Panc1 (cell line): ENCODE results near the gene ZNF385C.

Experiments
- POLR2AphosphoS5 ChIP-seq: IDR thresholded peaks from 2 replicates; pipeline ENCODE4 v1.6.1; 2012; ENCODE audit warnings: mild to moderate bottlenecking, low read depth, low read length, moderate library complexity
- TF ChIP-seq, protein P1 (sequence below): fragments of 450-650 bp; IDR thresholded peaks from 2 replicates; pipeline ENCODE4 v1.5.1; 2017; ENCODE audit warnings: mild to moderate bottlenecking
- TF ChIP-seq, protein P2 (sequence below), 2 experiments: IDR thresholded peaks; 2 replicates each; pipeline ENCODE4 v1.6.1; 2011 to 2012; ENCODE audit warnings: low read depth in 2 of 2, control low read depth in 1 of 2, low read length in 1 of 2, mild to moderate bottlenecking in 1 of 2, moderate library complexity in 1 of 2; ENCODE audit not compliant: insufficient read depth in 1 of 2

DNA sequence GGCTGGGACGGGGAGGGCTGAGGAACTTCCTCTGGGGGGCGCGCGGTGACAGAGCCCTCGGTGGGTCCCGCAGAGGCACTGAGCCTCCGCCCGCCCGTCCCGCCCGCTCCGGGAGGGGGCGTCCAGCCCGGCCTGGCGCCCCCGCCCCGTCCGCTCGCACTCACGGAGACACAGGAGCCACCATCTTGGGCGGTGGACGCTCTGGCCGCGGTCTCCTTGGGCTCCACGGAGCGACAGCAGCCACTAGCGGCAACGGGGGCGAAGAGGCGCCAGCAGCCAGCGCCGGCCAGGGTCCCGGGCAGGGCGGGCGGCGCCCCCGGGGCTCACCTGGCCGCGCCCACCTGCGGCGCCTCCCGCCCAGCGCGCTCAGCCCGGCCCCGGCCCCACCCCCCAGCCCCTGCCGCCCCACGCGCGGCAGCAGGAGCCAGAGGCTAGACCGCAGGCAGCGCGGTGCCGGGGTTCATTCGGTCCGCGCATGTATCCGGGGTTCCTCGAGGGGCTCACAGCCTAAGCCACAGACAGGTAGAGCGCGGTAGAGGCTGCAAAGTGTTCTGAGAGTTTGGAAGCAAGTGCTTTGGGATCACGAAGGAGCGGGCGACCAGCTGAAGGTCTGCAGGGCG, 47.8 kb downstream of the ZNF385C start, which contains the start of gene C17orf113:
- TF ChIP-seq, protein P1, sequence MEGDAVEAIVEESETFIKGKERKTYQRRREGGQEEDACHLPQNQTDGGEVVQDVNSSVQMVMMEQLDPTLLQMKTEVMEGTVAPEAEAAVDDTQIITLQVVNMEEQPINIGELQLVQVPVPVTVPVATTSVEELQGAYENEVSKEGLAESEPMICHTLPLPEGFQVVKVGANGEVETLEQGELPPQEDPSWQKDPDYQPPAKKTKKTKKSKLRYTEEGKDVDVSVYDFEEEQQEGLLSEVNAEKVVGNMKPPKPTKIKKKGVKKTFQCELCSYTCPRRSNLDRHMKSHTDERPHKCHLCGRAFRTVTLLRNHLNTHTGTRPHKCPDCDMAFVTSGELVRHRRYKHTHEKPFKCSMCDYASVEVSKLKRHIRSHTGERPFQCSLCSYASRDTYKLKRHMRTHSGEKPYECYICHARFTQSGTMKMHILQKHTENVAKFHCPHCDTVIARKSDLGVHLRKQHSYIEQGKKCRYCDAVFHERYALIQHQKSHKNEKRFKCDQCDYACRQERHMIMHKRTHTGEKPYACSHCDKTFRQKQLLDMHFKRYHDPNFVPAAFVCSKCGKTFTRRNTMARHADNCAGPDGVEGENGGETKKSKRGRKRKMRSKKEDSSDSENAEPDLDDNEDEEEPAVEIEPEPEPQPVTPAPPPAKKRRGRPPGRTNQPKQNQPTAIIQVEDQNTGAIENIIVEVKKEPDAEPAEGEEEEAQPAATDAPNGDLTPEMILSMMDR, result peak; percentile 69; the same call in 1 of the 2 replicates
- TF ChIP-seq, protein P2, sequence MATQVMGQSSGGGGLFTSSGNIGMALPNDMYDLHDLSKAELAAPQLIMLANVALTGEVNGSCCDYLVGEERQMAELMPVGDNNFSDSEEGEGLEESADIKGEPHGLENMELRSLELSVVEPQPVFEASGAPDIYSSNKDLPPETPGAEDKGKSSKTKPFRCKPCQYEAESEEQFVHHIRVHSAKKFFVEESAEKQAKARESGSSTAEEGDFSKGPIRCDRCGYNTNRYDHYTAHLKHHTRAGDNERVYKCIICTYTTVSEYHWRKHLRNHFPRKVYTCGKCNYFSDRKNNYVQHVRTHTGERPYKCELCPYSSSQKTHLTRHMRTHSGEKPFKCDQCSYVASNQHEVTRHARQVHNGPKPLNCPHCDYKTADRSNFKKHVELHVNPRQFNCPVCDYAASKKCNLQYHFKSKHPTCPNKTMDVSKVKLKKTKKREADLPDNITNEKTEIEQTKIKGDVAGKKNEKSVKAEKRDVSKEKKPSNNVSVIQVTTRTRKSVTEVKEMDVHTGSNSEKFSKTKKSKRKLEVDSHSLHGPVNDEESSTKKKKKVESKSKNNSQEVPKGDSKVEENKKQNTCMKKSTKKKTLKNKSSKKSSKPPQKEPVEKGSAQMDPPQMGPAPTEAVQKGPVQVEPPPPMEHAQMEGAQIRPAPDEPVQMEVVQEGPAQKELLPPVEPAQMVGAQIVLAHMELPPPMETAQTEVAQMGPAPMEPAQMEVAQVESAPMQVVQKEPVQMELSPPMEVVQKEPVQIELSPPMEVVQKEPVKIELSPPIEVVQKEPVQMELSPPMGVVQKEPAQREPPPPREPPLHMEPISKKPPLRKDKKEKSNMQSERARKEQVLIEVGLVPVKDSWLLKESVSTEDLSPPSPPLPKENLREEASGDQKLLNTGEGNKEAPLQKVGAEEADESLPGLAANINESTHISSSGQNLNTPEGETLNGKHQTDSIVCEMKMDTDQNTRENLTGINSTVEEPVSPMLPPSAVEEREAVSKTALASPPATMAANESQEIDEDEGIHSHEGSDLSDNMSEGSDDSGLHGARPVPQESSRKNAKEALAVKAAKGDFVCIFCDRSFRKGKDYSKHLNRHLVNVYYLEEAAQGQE (IDR thresholded peaks at IDR 0.05; ENCODE audit: insufficient read depth in 1 of 2, low read depth in 2 of 2, low read length in 1 of 2), result 0 out of 4 replicates have a peak, but pooled peaks of 1 of the 2 experiments have one; percentile 11
- TF ChIP-seq POLR2AphosphoS5, result no peak
